ENCODE measurements around the gene NRN1. TPM values are rescaled to one million over a fixed set of nuclear protein-coding genes. Genes with fewer than 3 reads are reported as not detected.

Gene NRN1
- total RNA-seq, 1 donor from 2014 or later: 0.82 TPM

DNA sequence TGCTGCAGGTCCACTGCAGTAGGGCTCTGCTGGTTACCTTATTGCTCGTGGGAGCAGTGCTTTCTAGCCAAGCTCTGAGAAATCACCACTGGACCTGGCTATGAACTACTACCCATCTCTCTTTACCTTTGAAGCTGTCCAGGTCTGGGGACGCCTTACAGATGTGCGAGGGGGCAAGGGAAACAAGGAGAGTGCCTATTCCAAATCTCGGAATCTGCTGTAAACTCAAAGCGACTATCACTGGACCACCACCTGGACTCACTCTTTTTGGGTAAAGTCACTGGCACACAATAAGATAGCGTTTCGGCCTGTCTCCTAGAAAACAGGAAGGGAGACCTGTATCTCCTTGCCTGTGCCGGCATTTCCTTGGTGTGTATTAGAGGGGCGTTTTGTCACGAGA is 5.3 kb downstream of the NRN1 start:
- TF ChIP-seq, protein P1, sequence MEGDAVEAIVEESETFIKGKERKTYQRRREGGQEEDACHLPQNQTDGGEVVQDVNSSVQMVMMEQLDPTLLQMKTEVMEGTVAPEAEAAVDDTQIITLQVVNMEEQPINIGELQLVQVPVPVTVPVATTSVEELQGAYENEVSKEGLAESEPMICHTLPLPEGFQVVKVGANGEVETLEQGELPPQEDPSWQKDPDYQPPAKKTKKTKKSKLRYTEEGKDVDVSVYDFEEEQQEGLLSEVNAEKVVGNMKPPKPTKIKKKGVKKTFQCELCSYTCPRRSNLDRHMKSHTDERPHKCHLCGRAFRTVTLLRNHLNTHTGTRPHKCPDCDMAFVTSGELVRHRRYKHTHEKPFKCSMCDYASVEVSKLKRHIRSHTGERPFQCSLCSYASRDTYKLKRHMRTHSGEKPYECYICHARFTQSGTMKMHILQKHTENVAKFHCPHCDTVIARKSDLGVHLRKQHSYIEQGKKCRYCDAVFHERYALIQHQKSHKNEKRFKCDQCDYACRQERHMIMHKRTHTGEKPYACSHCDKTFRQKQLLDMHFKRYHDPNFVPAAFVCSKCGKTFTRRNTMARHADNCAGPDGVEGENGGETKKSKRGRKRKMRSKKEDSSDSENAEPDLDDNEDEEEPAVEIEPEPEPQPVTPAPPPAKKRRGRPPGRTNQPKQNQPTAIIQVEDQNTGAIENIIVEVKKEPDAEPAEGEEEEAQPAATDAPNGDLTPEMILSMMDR (IDR thresholded peaks at IDR 0.05; ENCODE audit: insufficient read depth, low read depth, low read length): no peak
- no peak for TF ChIP-seq EZH2 (IDR thresholded peaks at IDR 0.05; ENCODE audit: insufficient read depth, low read length)
- Histone ChIP-seq H3K9ac (ENCODE audit: low read length) (no peak overlapping the region), H3K36me3 (ENCODE audit: insufficient read depth, low read length) (no peaks in the 10 kb centered on the region), H3K9me3 (ENCODE audit: insufficient read depth, low read depth, low read length) (peaks cover 10% of the 10 kb centered on the region), H4K20me1 (ENCODE audit: insufficient read depth, low read length) (peaks cover 20% of the 10 kb centered on the region), H2AFZ (ENCODE audit: low read depth, low read length) (no peak overlapping the region), H3K27ac (ENCODE audit: low read depth, low read length) (no peak overlapping the region), H3K4me1 (ENCODE audit: insufficient read depth, low read length) (peaks cover 13% of the 10 kb centered on the region), H3K79me2 (ENCODE audit: insufficient read depth, low read length) (no peaks in the 10 kb centered on the region), H3K27me3 (ENCODE audit: insufficient read depth, low read length) (peaks cover 98% of the 10 kb centered on the region), H3K4me2 (ENCODE audit: low read length) (no peak overlapping the region), H3K4me3 (ENCODE audit: insufficient read depth, low read depth, low read length) (no peak overlapping the region)
- H3K4me1 Mint-ChIP-seq (ENCODE audit: low read depth, unreplicated experiment): peaks cover 1% of the 10 kb centered on the region
- peaks cover 9% of the 10 kb centered on the region for H3K36me3 Mint-ChIP-seq (ENCODE audit: low read depth, unreplicated experiment)
- FAIRE-seq (no peak), DNase-seq (ENCODE audit: low read depth) (no peak)
- H3K9me3 Mint-ChIP-seq (ENCODE audit: unreplicated experiment): peaks cover 24% of the 10 kb centered on the region
- no peak overlapping the region for H3K4me3 Mint-ChIP-seq (ENCODE audit: unreplicated experiment)
- H3K27ac Mint-ChIP-seq (ENCODE audit: unreplicated experiment): peak overlapping the region; percentile 71
- H3K27me3 Mint-ChIP-seq (ENCODE audit: low read depth, unreplicated experiment): peaks cover 85% of the 10 kb centered on the region

GRCh38 chr6:5999688-6000608 is 6.8 kb downstream of the NRN1 start:
- no peak overlapping the region for H3K9ac ChIP-seq (ENCODE audit: low read length)
- H3K4me2 ChIP-seq (ENCODE audit: low read length): peak overlapping the region; percentile 69
- no peaks in the 10 kb centered on the region for H3K79me2 ChIP-seq (ENCODE audit: insufficient read depth, low read length)
- peaks cover 13% of the 10 kb centered on the region for H3K4me1 ChIP-seq (ENCODE audit: insufficient read depth, low read length)
- H3K9me3 ChIP-seq (ENCODE audit: insufficient read depth, low read depth, low read length): peaks cover 15% of the 10 kb centered on the region
- H4K20me1 ChIP-seq (ENCODE audit: insufficient read depth, low read length): peaks cover 8% of the 10 kb centered on the region
- no peak overlapping the region for H3K4me3 ChIP-seq (ENCODE audit: insufficient read depth, low read depth, low read length)
- H2AFZ ChIP-seq (ENCODE audit: low read depth, low read length): peak overlapping the region; percentile 60
- Mint-ChIP-seq H3K9me3 (ENCODE audit: unreplicated experiment) (peaks cover 30% of the 10 kb centered on the region), H3K27me3 (ENCODE audit: low read depth, unreplicated experiment) (peaks cover 86% of the 10 kb centered on the region), H3K27ac (ENCODE audit: unreplicated experiment) (peak overlapping the region; percentile 78), H3K4me3 (ENCODE audit: unreplicated experiment) (no peak overlapping the region), H3K4me1 (ENCODE audit: low read depth, unreplicated experiment) (peaks cover 1% of the 10 kb centered on the region), H3K36me3 (ENCODE audit: low read depth, unreplicated experiment) (peaks cover 13% of the 10 kb centered on the region)
- TF ChIP-seq EZH2 (IDR thresholded peaks at IDR 0.05; ENCODE audit: insufficient read depth, low read length): no peak
- TF ChIP-seq, protein P1 (IDR thresholded peaks at IDR 0.05; ENCODE audit: insufficient read depth, low read depth, low read length): no peak
- no peak for DNase-seq (ENCODE audit: low read depth)
- H3K36me3 ChIP-seq (ENCODE audit: insufficient read depth, low read length): no peaks in the 10 kb centered on the region
- H3K27me3 ChIP-seq (ENCODE audit: insufficient read depth, low read length): peaks cover 96% of the 10 kb centered on the region
- no peak overlapping the region for H3K27ac ChIP-seq (ENCODE audit: low read depth, low read length)
- no peak for FAIRE-seq
